ENCODE measurements around the gene BBS9.

The BBS9 gene

DNA sequence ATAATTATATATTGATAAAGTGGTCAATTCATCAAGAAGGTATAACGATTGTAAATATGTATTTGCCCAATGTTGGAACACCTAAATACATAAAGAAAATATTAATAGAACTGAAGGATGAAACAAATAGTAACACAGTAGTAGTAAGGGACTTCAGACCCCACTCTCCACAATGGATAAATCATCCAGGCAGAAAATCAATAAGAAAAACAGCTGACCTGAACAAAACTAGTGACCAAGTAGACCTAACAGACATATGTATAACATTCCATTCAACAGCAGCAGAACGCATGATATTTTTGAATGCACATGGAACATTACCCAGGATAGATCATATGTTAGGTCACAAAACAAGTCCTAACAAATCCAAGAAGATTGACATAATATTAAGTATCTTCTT lies 489.9 kb downstream of the BBS9 start:
- Mint-ChIP-seq H3K4me1 (ENCODE audit: low read depth) (no peaks in the 10 kb centered on the region), H3K27ac (no peak overlapping the region), H3K27me3 (no peaks in the 10 kb centered on the region), H3K9me3 (peaks cover 30% of the 10 kb centered on the region), H3K4me3 (no peak overlapping the region), H3K36me3 (ENCODE audit: low read depth) (peaks cover 7% of the 10 kb centered on the region)

DNA sequence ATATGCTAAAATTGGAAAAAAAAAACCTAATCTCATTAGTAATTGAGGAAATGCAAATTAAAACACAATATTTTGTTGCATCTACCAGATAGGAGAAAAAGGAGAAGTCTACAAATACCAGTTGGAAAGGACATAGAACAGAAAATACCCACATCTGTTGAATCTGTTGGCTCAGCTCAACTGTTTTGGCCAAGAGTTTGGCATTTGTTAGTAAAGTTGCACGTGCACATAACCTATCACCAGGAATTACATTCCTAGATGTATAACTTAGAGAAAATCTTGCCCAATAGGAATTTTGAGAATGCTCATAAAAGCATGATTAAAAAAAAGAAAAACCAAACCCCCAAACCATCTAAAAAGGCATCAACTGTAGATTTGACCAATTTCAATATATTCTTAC lies 493.9 kb downstream of the BBS9 start:
- Mint-ChIP-seq H3K27me3 (no peaks in the 10 kb centered on the region), H3K27ac (no peak overlapping the region), H3K4me1 (ENCODE audit: low read depth) (no peaks in the 10 kb centered on the region), H3K4me3 (no peak overlapping the region), H3K9me3 (peaks cover 33% of the 10 kb centered on the region), H3K36me3 (ENCODE audit: low read depth) (peaks cover 8% of the 10 kb centered on the region)

DNA sequence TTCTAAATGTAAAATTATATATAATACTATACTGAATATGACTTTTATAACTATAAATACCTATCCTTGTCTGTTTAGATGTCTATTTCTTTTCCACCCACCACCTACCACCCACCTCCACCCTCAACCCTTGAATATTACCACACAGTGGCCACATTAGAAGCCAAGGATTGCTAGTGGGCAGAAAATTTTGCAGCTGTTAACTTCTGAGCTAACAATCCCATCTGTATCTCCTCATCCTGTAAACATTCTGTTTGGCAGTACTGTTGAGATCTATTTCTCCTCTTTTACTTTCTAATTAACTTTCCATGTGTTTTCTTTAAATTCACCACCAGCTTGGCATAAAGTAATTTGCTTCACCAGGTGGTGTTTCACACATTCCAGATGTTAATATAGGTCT lies 494.9 kb downstream of the BBS9 start:
- Mint-ChIP-seq H3K4me3 (no peak overlapping the region), H3K27ac (no peak overlapping the region), H3K9me3 (peaks cover 29% of the 10 kb centered on the region)

GRCh38 chr7:33626869-33627268 lies 497.5 kb downstream of the BBS9 start:
- Mint-ChIP-seq H3K4me3 (no peak overlapping the region), H3K36me3 (ENCODE audit: low read depth) (peaks cover 8% of the 10 kb centered on the region), H3K4me1 (ENCODE audit: low read depth) (no peaks in the 10 kb centered on the region), H3K27me3 (no peaks in the 10 kb centered on the region), H3K27ac (no peak overlapping the region), H3K9me3 (peaks cover 20% of the 10 kb centered on the region)

More for the DNA sequence above, 494.9 kb downstream of the BBS9 start:
- Mint-ChIP-seq H3K36me3 (ENCODE audit: low read depth) (peaks cover 8% of the 10 kb centered on the region), H3K4me1 (ENCODE audit: low read depth) (no peaks in the 10 kb centered on the region), H3K27me3 (no peaks in the 10 kb centered on the region)

- Mint-ChIP-seq H3K4me3 (no peak overlapping the region), H3K36me3 (ENCODE audit: low read depth) (peaks cover 8% of the 10 kb centered on the region), H3K9me3 (peaks cover 20% of the 10 kb centered on the region), H3K27me3 (no peaks in the 10 kb centered on the region), H3K4me1 (ENCODE audit: low read depth) (no peaks in the 10 kb centered on the region), H3K27ac (no peak overlapping the region)
Measured at GRCh38 chr7:33627741-33628140, 498.4 kb downstream of the BBS9 start.

GRCh38 chr7:33628894-33629293 lies 499.5 kb downstream of the BBS9 start:
- peaks cover 8% of the 10 kb centered on the region for H3K36me3 Mint-ChIP-seq (ENCODE audit: low read depth)
- no peaks in the 10 kb centered on the region for H3K4me1 Mint-ChIP-seq (ENCODE audit: low read depth)
- no peak overlapping the region for H3K4me3 Mint-ChIP-seq
- no peak overlapping the region for H3K27ac Mint-ChIP-seq
- H3K27me3 Mint-ChIP-seq, result no peaks in the 10 kb centered on the region
- peaks cover 17% of the 10 kb centered on the region for H3K9me3 Mint-ChIP-seq

GRCh38 chr7:33630359-33630758 lies 501.0 kb downstream of the BBS9 start:
- Mint-ChIP-seq H3K27ac (no peak overlapping the region), H3K9me3 (peaks cover 10% of the 10 kb centered on the region), H3K36me3 (ENCODE audit: low read depth) (peaks cover 8% of the 10 kb centered on the region), H3K27me3 (no peaks in the 10 kb centered on the region), H3K4me3 (no peak overlapping the region), H3K4me1 (ENCODE audit: low read depth) (no peaks in the 10 kb centered on the region)

DNA sequence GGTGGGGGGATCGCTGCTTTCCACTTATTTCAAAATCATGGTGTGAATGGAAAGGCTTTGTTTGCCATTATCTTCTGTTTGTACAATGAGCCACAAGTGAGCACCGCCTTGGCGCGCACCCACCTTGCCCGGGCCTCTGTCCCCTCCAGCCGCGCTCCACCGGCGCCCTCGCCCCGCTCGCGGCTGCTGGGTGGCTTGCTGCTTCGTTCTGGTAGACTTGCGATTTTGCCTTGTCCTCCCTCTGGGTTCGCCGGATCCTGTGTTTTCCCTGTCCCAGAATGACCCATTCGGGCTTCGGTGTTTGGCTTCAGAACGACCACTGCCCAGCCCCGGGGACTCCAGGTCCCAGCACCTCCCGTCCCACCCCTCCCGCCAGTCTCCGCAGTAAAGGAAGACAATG lies 503.0 kb downstream of the BBS9 start:
- no peaks in the 10 kb centered on the region for H3K9me3 Mint-ChIP-seq
- no peaks in the 10 kb centered on the region for H3K36me3 Mint-ChIP-seq (ENCODE audit: low read depth)
- H3K4me1 Mint-ChIP-seq (ENCODE audit: low read depth), result no peaks in the 10 kb centered on the region
- no peak overlapping the region for H3K4me3 Mint-ChIP-seq
- no peaks in the 10 kb centered on the region for H3K27me3 Mint-ChIP-seq
- no peak overlapping the region for H3K27ac Mint-ChIP-seq

GRCh38 chr7:33632840-33633525 lies 503.6 kb downstream of the BBS9 start:
- Mint-ChIP-seq H3K36me3 (ENCODE audit: low read depth) (no peaks in the 10 kb centered on the region), H3K4me1 (ENCODE audit: low read depth) (no peaks in the 10 kb centered on the region), H3K27me3 (no peaks in the 10 kb centered on the region), H3K4me3 (no peak overlapping the region), H3K9me3 (no peaks in the 10 kb centered on the region), H3K27ac (no peak overlapping the region)

DNA sequence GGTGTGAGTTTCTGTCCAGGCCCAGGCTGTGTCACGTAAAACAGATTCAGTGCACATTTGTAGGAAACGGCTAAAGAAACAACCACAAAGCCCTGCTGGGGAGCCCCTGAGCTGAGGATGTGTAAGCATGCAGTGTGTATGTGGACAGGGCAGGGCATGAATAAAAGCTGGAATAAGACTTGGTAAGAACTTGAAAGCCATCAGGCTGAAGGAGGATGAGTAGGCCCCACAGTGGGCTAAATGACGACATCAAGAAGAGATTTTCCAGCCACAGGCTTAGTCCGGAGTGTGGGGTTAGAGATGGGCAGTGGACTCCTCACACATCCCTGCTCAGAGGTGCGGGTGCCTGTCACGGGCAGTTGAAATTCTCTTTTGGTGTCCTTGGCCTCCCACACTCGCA lies 505.2 kb downstream of the BBS9 start:
- no peaks in the 10 kb centered on the region for H3K9me3 Mint-ChIP-seq
- H3K4me3 Mint-ChIP-seq, result no peak overlapping the region
- no peaks in the 10 kb centered on the region for H3K27me3 Mint-ChIP-seq
- no peaks in the 10 kb centered on the region for H3K36me3 Mint-ChIP-seq (ENCODE audit: low read depth)
- H3K4me1 Mint-ChIP-seq (ENCODE audit: low read depth), result no peaks in the 10 kb centered on the region
- no peak overlapping the region for H3K27ac Mint-ChIP-seq

- Mint-ChIP-seq H3K27me3 (no peaks in the 10 kb centered on the region), H3K27ac (no peak overlapping the region), H3K4me3 (no peak overlapping the region)
Measured at GRCh38 chr7:33636359-33636758, 507.0 kb downstream of the BBS9 start.

GRCh38 chr7:33639552-33640197 lies 510.3 kb downstream of the BBS9 start:
- no peak overlapping the region for H3K27ac Mint-ChIP-seq
- H3K36me3 Mint-ChIP-seq (ENCODE audit: low read depth), result no peaks in the 10 kb centered on the region
- H3K4me1 Mint-ChIP-seq (ENCODE audit: low read depth), result no peaks in the 10 kb centered on the region
- no peak overlapping the region for H3K4me3 Mint-ChIP-seq
- no peaks in the 10 kb centered on the region for H3K27me3 Mint-ChIP-seq
- H3K9me3 Mint-ChIP-seq, result no peaks in the 10 kb centered on the region

More at GRCh38 chr7:33636359-33636758, 507.0 kb downstream of the BBS9 start:
- no peaks in the 10 kb centered on the region for H3K9me3 Mint-ChIP-seq
- no peaks in the 10 kb centered on the region for H3K4me1 Mint-ChIP-seq (ENCODE audit: low read depth)
- H3K36me3 Mint-ChIP-seq (ENCODE audit: low read depth), result no peaks in the 10 kb centered on the region

GRCh38 chr7:33640741-33641140 lies 511.4 kb downstream of the BBS9 start:
- Mint-ChIP-seq H3K4me3 (no peak overlapping the region), H3K4me1 (ENCODE audit: low read depth) (no peaks in the 10 kb centered on the region), H3K9me3 (no peaks in the 10 kb centered on the region), H3K27me3 (no peaks in the 10 kb centered on the region), H3K36me3 (ENCODE audit: low read depth) (no peaks in the 10 kb centered on the region), H3K27ac (no peak overlapping the region)

- Mint-ChIP-seq H3K9me3 (no peaks in the 10 kb centered on the region), H3K4me1 (ENCODE audit: low read depth) (no peaks in the 10 kb centered on the region), H3K4me3 (no peak overlapping the region)
Measured at GRCh38 chr7:33642312-33642711, 512.9 kb downstream of the BBS9 start.

DNA sequence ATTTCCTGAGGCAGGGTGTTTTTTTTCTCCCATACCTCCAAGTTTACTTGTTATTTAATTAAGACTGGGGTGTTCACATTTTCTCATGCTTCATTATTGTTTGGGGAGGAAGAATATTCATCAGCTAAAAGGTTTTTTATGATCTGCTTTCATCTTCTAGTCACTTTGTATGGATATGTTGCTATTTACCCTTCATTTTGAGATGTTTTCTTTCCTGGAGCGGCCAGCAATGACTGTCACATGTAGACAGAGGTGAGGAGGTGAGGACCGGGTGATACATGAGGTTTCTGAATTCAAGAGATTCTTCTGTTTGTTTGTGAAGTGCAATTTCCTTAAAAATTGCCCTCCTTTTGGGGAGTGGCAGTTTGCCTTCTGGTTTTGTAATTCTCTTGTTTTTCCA lies 514.2 kb downstream of the BBS9 start:
- Mint-ChIP-seq H3K27ac (no peak overlapping the region), H3K9me3 (no peaks in the 10 kb centered on the region), H3K27me3 (no peaks in the 10 kb centered on the region), H3K4me3 (no peak overlapping the region), H3K4me1 (ENCODE audit: low read depth) (no peaks in the 10 kb centered on the region), H3K36me3 (ENCODE audit: low read depth) (no peaks in the 10 kb centered on the region)

More at GRCh38 chr7:33642312-33642711, 512.9 kb downstream of the BBS9 start:
- Mint-ChIP-seq H3K36me3 (ENCODE audit: low read depth) (no peaks in the 10 kb centered on the region), H3K27ac (no peak overlapping the region), H3K27me3 (no peaks in the 10 kb centered on the region)

GRCh38 chr7:33644489-33644888 lies 515.1 kb downstream of the BBS9 start:
- Mint-ChIP-seq H3K4me3 (no peak overlapping the region), H3K4me1 (ENCODE audit: low read depth) (no peaks in the 10 kb centered on the region), H3K36me3 (ENCODE audit: low read depth) (no peaks in the 10 kb centered on the region), H3K27me3 (no peaks in the 10 kb centered on the region), H3K9me3 (no peaks in the 10 kb centered on the region), H3K27ac (no peak overlapping the region)
